ENCODE measurements around the gene REV1. TPM values are rescaled to one million over a fixed set of nuclear protein-coding genes. Genes with fewer than 3 reads are reported as not detected.
"Not testable (repeated sequence)": the region's sequence is repeated elsewhere in the genome, so short reads cannot be mapped to it uniquely, and the experiment has no call there.

The REV1 gene
- total RNA-seq, 4 donors from 2014 or later, result 54.7 to 84.4 (median 68.8) TPM

- DNase-seq, result no peak
- TF ChIP-seq POLR2A (IDR thresholded peaks at IDR 0.05), result no peak
- no peak for TF ChIP-seq CTCF (IDR thresholded peaks at IDR 0.05)
- H3K4me1 ChIP-seq, result peaks cover 20 to 28% of the 10 kb centered on the region in 2 donors
- no peak overlapping the region for H3K27ac ChIP-seq
- intact Hi-C loops (cut with DNase I), result no loop called here
- no peaks in the 10 kb centered on the region for H3K36me3 ChIP-seq
- H3K27me3 ChIP-seq, result no peaks in the 10 kb centered on the region
- WGBS, 2 donors, result 80 to 85% methylated on average over 2 of the region's 2 CpGs
- no peaks in the 10 kb centered on the region for H3K9me3 ChIP-seq
- no peak overlapping the region for H3K4me3 ChIP-seq (replicated peaks in 1 of 3)
These were observed 16.2 kb downstream of the REV1 start for GRCh38 chr2:99473518-99474083.

- H3K27me3 ChIP-seq, result no peaks in the 10 kb centered on the region
- H3K9me3 ChIP-seq, result no peaks in the 10 kb centered on the region
- DNase-seq, result no peak
- H3K4me3 ChIP-seq (replicated peaks in 1 of 3), result no peak overlapping the region
- WGBS, 2 donors, result 60 to 73% methylated on average over 1 of the region's 1 CpG
- no peak overlapping the region for H3K27ac ChIP-seq
- peaks cover 20 to 28% of the 10 kb centered on the region in 2 donors for H3K4me1 ChIP-seq
- TF ChIP-seq POLR2A (IDR thresholded peaks at IDR 0.05) (no peak), CTCF (IDR thresholded peaks at IDR 0.05) (no peak)
- H3K36me3 ChIP-seq, result no peaks in the 10 kb centered on the region
- intact Hi-C loops (cut with DNase I), result no loop called here
These were observed 17.2 kb downstream of the REV1 start for GRCh38 chr2:99472600-99472960.

- no peak for DNase-seq
- Histone ChIP-seq H3K4me3 (replicated peaks in 1 of 3) (no peak overlapping the region), H3K4me1 (peaks cover 17 to 31% of the 10 kb centered on the region in 2 donors), H3K27ac (no peak overlapping the region), H3K9me3 (no peaks in the 10 kb centered on the region), H3K27me3 (no peaks in the 10 kb centered on the region), H3K36me3 (no peaks in the 10 kb centered on the region)
- intact Hi-C loops (cut with DNase I), result no loop called here
- TF ChIP-seq CTCF (IDR thresholded peaks at IDR 0.05) (no peak), POLR2A (IDR thresholded peaks at IDR 0.05) (no peak)
- 84 to 87% methylated on average over 7 of the region's 7 CpGs for WGBS, 2 donors
These were observed 17.9 kb downstream of the REV1 start for GRCh38 chr2:99471654-99472599.

- no peak overlapping the region for H3K4me3 ChIP-seq (replicated peaks in 1 of 3)
- TF ChIP-seq POLR2A (IDR thresholded peaks at IDR 0.05), result no peak
- TF ChIP-seq CTCF (IDR thresholded peaks at IDR 0.05), result no peak
- no peaks in the 10 kb centered on the region for H3K9me3 ChIP-seq
- no peaks in the 10 kb centered on the region for H3K27me3 ChIP-seq
- peaks cover 10 to 21% of the 10 kb centered on the region in 2 donors for H3K4me1 ChIP-seq
- H3K27ac ChIP-seq, result no peak overlapping the region
- intact Hi-C loops (cut with DNase I), result no loop called here
- no peaks in the 10 kb centered on the region for H3K36me3 ChIP-seq
- no peak for DNase-seq
These were observed 18.9 kb downstream of the REV1 start for GRCh38 chr2:99470957-99471356.

GRCh38 chr2:99470459-99470858, 19.4 kb downstream of the REV1 start:
- WGBS, 2 donors, result 97 to 98% methylated on average over 8 of the region's 8 CpGs
- H3K9me3 ChIP-seq; H3K27me3 ChIP-seq; DNase-seq; H3K36me3 ChIP-seq; H3K27ac ChIP-seq; H3K4me3 ChIP-seq (replicated peaks in 1 of 3); intact Hi-C loops (cut with DNase I): not testable (repeated sequence)
- peaks cover 9 to 16% of the 10 kb centered on the region in 2 donors for H3K4me1 ChIP-seq

Measured in thyroid gland (tissue), 4 donors.